Measurements from ENCODE around the gene TRUB1.
A peak's percentile ranks its signal among the peaks of the same experiment; 100 is the strongest.

TRUB1 gene

GRCh38 chr10:114987995-114988394 is 50.0 kb downstream of the TRUB1 start:
- DNase-seq, result no peak

GRCh38 chr10:114990586-114990985 is 52.6 kb downstream of the TRUB1 start:
- DNase-seq, result no peak

GRCh38 chr10:114990991-114991390 is 53.0 kb downstream of the TRUB1 start:
- no peak for DNase-seq

- no peak for DNase-seq
Observed at GRCh38 chr10:114992189-114992775, 54.3 kb downstream of the TRUB1 start.

- no peak for DNase-seq
Observed at GRCh38 chr10:114995468-114996247, 57.7 kb downstream of the TRUB1 start.

GRCh38 chr10:114996542-114996941 is 58.5 kb downstream of the TRUB1 start:
- DNase-seq, result no peak

GRCh38 chr10:114998993-114999392 is 61.0 kb downstream of the TRUB1 start:
- no peak for DNase-seq

GRCh38 chr10:115001506-115002381 is 63.7 kb downstream of the TRUB1 start:
- DNase-seq, result peak; percentile 50

GRCh38 chr10:115003396-115003795 is 65.4 kb downstream of the TRUB1 start:
- DNase-seq, result no peak

- DNase-seq, result no peak
Observed at GRCh38 chr10:115004236-115004862, 66.4 kb downstream of the TRUB1 start.

- DNase-seq, result no peak
Observed at GRCh38 chr10:115005771-115006170, 67.8 kb downstream of the TRUB1 start.

GRCh38 chr10:115018185-115018931 is 80.4 kb downstream of the TRUB1 start:
- DNase-seq, result no peak

- no peak for DNase-seq
Observed at GRCh38 chr10:115020449-115020848, 82.5 kb downstream of the TRUB1 start.

GRCh38 chr10:115022733-115023132 is 84.7 kb downstream of the TRUB1 start:
- DNase-seq, result no peak

GRCh38 chr10:115023715-115024114 is 85.7 kb downstream of the TRUB1 start:
- no peak for DNase-seq

GRCh38 chr10:115024371-115024770 is 86.4 kb downstream of the TRUB1 start:
- DNase-seq, result no peak

- DNase-seq, result no peak
Observed at GRCh38 chr10:115026056-115026745, 88.2 kb downstream of the TRUB1 start.

- no peak for DNase-seq
Observed at GRCh38 chr10:115026746-115027140, 88.7 kb downstream of the TRUB1 start.
